Gastrocnemius medialis (tissue), 4 donors: ENCODE data around the gene MED25. TPM values are rescaled to one million over a fixed set of nuclear protein-coding genes. Genes with fewer than 3 reads are reported as not detected.
A peak's percentile ranks its signal among the peaks of the same experiment; 100 is the strongest.

Experiments
- ATAC-seq, 2 donors: fragments of 150-250 bp; one replicate each; pipeline ENCODE4 v1.9.1; 2016
- DNase-seq, 2 donors: peaks; one replicate each; pipeline ENCODE4 v3.0.0-alpha.2; 2019
- H3K27ac ChIP-seq, 4 donors: fragments of 200-600 bp; sonication (generic); 1 replicate in 1 of 4; 2 replicates in 3 of 4; pipeline ENCODE4 v1.5.1; 2016 to 2018; ENCODE audit warnings: mild to moderate bottlenecking in 2 of 4, moderate library complexity in 1 of 4
- H3K27me3 ChIP-seq, 3 donors: fragments of 200-600 bp; sonication (generic) in 2 of 3; 1 replicate in 1 of 3; 2 replicates in 2 of 3; pipeline versions ENCODE4 v1.5.1 to v1.6.0; 2016 to 2019; ENCODE audit warnings: mild to moderate bottlenecking in 1 of 3, moderate library complexity in 1 of 3
- H3K36me3 ChIP-seq, 2 donors: fragments of 200-600 bp; sonication (generic) in 1 of 2; one replicate each; pipeline ENCODE4 v1.5.1; 2017 to 2018
- H3K4me1 ChIP-seq, 2 donors: fragments of 200-600 bp; sonication (generic) in 1 of 2; one replicate each; pipeline ENCODE4 v1.5.1; 2016 to 2017; ENCODE audit warnings: mild to moderate bottlenecking in 2 of 2
- H3K4me3 ChIP-seq, 4 donors: fragments of 200-600 bp; sonication (generic) in 3 of 4; 1 replicate in 1 of 4; 2 replicates in 3 of 4; pipeline ENCODE4 v1.5.1; 2016 to 2019; ENCODE audit warnings: mild to moderate bottlenecking in 2 of 4
- H3K9me3 ChIP-seq, 3 donors: fragments of 200-600 bp; sonication (generic) in 2 of 3; 1 replicate in 1 of 3; 2 replicates in 2 of 3; pipeline ENCODE4 v1.5.1; 2016 to 2019
- POLR2A ChIP-seq, 2 donors: fragments of 450-650 bp; IDR thresholded peaks; one replicate each; pipeline ENCODE4 v1.6.1; 2017; ENCODE audit warnings: antibody characterized with exemption in 2 of 2, mild to moderate bottlenecking in 2 of 2, moderate library complexity in 2 of 2
- in situ Hi-C, 4 donors: fragments of 200-750 bp; cut with MboI; loops; one replicate each; pipeline versions ENCODE4 v1.15.0 to v1.8.0; 2017; ENCODE audit warnings: low sequenced_read_pairs in 4 of 4
- intact Hi-C: fragments of 100-400 bp; cut with DNase I; formaldehyde crosslinking; loops from one replicate; pipeline ENCODE4 v1.15.1; 2023; ENCODE audit warnings: low total_unique reads
- total RNA-seq, 4 donors: library from RNA; depleted of rRNA; stranded (reverse); fragments of >200 nt; gene quantifications; one replicate each; pipeline versions ENCODE4 v1.1.0 to v1.2.3, GENCODE V29; 2016
- TF ChIP-seq, protein P1 (sequence below), 5 experiments: fragments of 450-650 bp in 3 of 5; fragments of 200-600 bp in 2 of 5; sonication (generic) in 2 of 5; IDR thresholded peaks in 4 of 5; conservative IDR thresholded peaks in 1 of 5; 1 replicate in 4 of 5; 2 replicates in 1 of 5; pipeline ENCODE4 v1.5.1; 2016 to 2019; ENCODE audit warnings: antibody characterized with exemption in 5 of 5, mild to moderate bottlenecking in 3 of 5, moderate library complexity in 3 of 5

The MED25 gene
- total RNA-seq, 4 donors from 2014 or later = 46.6 to 105 (median 78.7) TPM

GRCh38 chr19:49852631-49853126 is 34.6 kb downstream of the MED25 start:
- peaks cover 0 to 24% of the 10 kb centered on the region in 2 donors for H3K36me3 ChIP-seq
- in situ Hi-C loops (no loop called here), intact Hi-C loops (no loop called here)
- H3K4me1 ChIP-seq = peaks cover 24 to 29% of the 10 kb centered on the region in 2 donors
- DNase-seq (no peak), ATAC-seq (no peak)
- peak overlapping the region in 2 of 4 donors; percentile 94 to 99 for H3K27ac ChIP-seq
- H3K27me3 ChIP-seq = no peaks in the 10 kb centered on the region
- TF ChIP-seq, protein P1, sequence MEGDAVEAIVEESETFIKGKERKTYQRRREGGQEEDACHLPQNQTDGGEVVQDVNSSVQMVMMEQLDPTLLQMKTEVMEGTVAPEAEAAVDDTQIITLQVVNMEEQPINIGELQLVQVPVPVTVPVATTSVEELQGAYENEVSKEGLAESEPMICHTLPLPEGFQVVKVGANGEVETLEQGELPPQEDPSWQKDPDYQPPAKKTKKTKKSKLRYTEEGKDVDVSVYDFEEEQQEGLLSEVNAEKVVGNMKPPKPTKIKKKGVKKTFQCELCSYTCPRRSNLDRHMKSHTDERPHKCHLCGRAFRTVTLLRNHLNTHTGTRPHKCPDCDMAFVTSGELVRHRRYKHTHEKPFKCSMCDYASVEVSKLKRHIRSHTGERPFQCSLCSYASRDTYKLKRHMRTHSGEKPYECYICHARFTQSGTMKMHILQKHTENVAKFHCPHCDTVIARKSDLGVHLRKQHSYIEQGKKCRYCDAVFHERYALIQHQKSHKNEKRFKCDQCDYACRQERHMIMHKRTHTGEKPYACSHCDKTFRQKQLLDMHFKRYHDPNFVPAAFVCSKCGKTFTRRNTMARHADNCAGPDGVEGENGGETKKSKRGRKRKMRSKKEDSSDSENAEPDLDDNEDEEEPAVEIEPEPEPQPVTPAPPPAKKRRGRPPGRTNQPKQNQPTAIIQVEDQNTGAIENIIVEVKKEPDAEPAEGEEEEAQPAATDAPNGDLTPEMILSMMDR (IDR thresholded peaks at IDR 0.05 in 4 of 5, conservative IDR thresholded peaks at IDR 0.05 in 1 of 5) = no peak
- no peak for TF ChIP-seq POLR2A (IDR thresholded peaks at IDR 0.05)
- no peaks in the 10 kb centered on the region for H3K9me3 ChIP-seq
- H3K4me3 ChIP-seq = peak overlapping the region in 2 of 4 donors; percentile 73

DNA sequence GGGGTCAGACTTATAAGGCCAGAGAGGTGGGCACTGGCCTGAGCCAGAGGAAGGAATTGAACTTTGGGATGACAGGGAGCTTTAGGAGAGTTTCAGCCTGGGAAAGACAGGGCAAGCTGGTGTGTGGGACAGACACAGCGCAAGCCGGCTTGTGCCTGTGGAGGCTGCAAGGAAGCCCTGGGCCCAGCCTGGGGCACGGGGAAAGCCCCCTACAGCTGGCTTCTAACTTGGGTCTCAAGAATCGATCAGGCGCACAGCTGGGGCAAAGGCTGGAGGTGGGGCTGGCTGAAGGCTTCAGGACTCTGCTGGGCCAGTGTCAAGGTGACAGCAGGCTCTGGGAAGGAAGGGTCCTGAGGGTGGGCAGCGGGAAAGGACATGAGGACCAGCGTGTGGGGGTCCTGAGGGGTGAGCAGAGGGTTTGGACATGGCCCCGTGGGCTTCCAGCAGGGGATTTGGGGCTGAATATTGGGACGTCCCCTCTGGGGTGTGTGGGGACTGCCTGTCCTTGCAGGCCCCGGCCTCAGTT is 35.8 kb downstream of the MED25 start:
- DNase-seq (no peak), ATAC-seq (no peak)
- Histone ChIP-seq H3K4me3 (no peak overlapping the region), H3K9me3 (no peaks in the 10 kb centered on the region), H3K27me3 (no peaks in the 10 kb centered on the region), H3K4me1 (peaks cover 24 to 29% of the 10 kb centered on the region in 2 donors), H3K36me3 (peaks cover 0 to 30% of the 10 kb centered on the region in 2 donors), H3K27ac (peak overlapping the region in 3 of 4 donors; percentile 32 to 55 (median 48))
- TF ChIP-seq, protein P1 (IDR thresholded peaks at IDR 0.05 in 4 of 5, conservative IDR thresholded peaks at IDR 0.05 in 1 of 5) = no peak
- TF ChIP-seq POLR2A (IDR thresholded peaks at IDR 0.05) = no peak
- in situ Hi-C loops = no loop called here
- intact Hi-C loops = no loop called here

- ATAC-seq = no peak
- Histone ChIP-seq H3K9me3 (no peaks in the 10 kb centered on the region), H3K4me1 (peaks cover 21 to 29% of the 10 kb centered on the region in 2 donors), H3K36me3 (peaks cover 0 to 33% of the 10 kb centered on the region in 2 donors), H3K27me3 (no peaks in the 10 kb centered on the region), H3K4me3 (no peak overlapping the region), H3K27ac (peak overlapping the region in 2 of 4 donors; percentile 23 to 55)
- in situ Hi-C loops (no loop called here), intact Hi-C loops (no loop called here)
- TF ChIP-seq, protein P1 (IDR thresholded peaks at IDR 0.05 in 4 of 5, conservative IDR thresholded peaks at IDR 0.05 in 1 of 5) = no peak
- no peak for TF ChIP-seq POLR2A (IDR thresholded peaks at IDR 0.05)
- no peak for DNase-seq
Observed at GRCh38 chr19:49854378-49855263, 36.5 kb downstream of the MED25 start.

DNA sequence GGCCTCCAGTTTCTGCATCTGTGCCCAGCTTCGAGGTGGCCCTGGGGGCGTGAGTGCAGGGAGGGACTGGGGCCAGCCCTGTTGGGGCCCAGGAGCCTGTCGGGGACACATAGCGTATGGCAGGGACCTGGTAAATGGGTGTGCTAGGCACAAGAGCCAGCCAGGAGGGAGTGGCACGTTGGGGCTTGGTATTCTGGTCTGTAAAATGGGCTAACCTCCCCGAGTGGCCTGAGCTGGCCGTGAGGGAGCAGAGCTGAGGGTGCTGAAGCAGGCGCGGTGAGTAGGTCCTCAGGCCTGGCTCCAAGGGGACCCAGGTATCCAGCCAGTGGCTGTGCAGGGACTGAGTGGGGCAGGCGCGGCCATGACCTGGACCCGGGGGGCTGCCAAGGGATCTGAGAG is 37.2 kb downstream of the MED25 start:
- in situ Hi-C loops = no loop called here
- Histone ChIP-seq H3K36me3 (peaks cover 0 to 39% of the 10 kb centered on the region in 2 donors), H3K4me1 (peaks cover 16 to 24% of the 10 kb centered on the region in 2 donors), H3K4me3 (no peak overlapping the region), H3K9me3 (no peaks in the 10 kb centered on the region), H3K27ac (peak overlapping the region in 3 of 4 donors; percentile 8 to 43 (median 23)), H3K27me3 (no peaks in the 10 kb centered on the region)
- TF ChIP-seq, protein P1 (IDR thresholded peaks at IDR 0.05 in 4 of 5, conservative IDR thresholded peaks at IDR 0.05 in 1 of 5) = no peak
- no peak for TF ChIP-seq POLR2A (IDR thresholded peaks at IDR 0.05)
- intact Hi-C loops = no loop called here
- DNase-seq = no peak
- ATAC-seq = no peak
